Effector memory CD4-positive, alpha-beta T cell (primary cell): ENCODE results near the gene PCLAF.
"Not testable (repeated sequence)": the region's sequence is repeated elsewhere in the genome, so short reads cannot be mapped to it uniquely, and the experiment has no call there.

Source experiments
- DNase-seq, 3 donors: peaks; one replicate each; pipeline ENCODE4 v3.0.0-alpha.2; 2020
- H3K27ac ChIP-seq: 2 replicates; pipeline ENCODE4 v1.7.0; 2013; ENCODE audit warnings: mild to moderate bottlenecking, low read length, moderate library complexity; ENCODE audit not compliant: insufficient read depth, poor library complexity, severe bottlenecking
- H3K27me3 ChIP-seq: replicated peaks from 2 replicates; pipeline ENCODE4 v1.7.0; 2013; ENCODE audit warnings: mild to moderate bottlenecking, low read length; ENCODE audit not compliant: insufficient read depth, control insufficient read depth, poor library complexity, severe bottlenecking
- H3K36me3 ChIP-seq: 2 replicates; pipeline ENCODE4 v1.7.0; 2013; ENCODE audit warnings: mild to moderate bottlenecking, low read length, moderate library complexity; ENCODE audit not compliant: control insufficient read depth, insufficient read depth
- H3K4me1 ChIP-seq: 2 replicates; pipeline ENCODE4 v1.7.0; 2013; ENCODE audit warnings: low read length, mild to moderate bottlenecking; ENCODE audit not compliant: control insufficient read depth, insufficient read depth, poor library complexity, severe bottlenecking
- H3K4me3 ChIP-seq: 2 replicates; pipeline ENCODE4 v1.7.0; 2013; ENCODE audit warnings: low read length, low read depth, mild to moderate bottlenecking; ENCODE audit not compliant: insufficient read depth, poor library complexity, severe bottlenecking
- H3K9me3 ChIP-seq: 2 replicates; pipeline ENCODE4 v1.7.0; 2013; ENCODE audit warnings: mild to moderate bottlenecking, low read length, moderate library complexity; ENCODE audit not compliant: control insufficient read depth

The PCLAF gene

DNA sequence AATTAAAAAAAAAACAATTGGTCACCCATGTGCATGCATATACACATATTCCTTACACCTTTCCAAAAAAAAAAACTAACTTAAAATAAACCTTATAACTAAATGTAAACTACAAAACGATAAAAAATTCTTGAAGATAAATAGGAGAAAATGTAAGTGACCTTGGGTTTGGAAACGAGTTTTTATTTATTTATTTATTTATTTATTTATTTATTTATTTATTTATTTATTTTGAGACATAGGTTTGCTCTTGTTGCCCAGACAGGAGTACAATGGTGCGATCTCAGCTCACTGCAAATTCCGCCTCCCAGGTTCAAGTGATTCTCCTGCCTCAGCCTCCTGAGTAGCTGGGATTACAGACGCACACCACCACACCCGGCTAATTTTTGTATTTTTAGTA is 35.0 kb downstream of the PCLAF start:
- not testable (repeated sequence) for H3K9me3 ChIP-seq, H3K27me3 ChIP-seq, DNase-seq, H3K4me3 ChIP-seq, H3K4me1 ChIP-seq, H3K27ac ChIP-seq, H3K36me3 ChIP-seq

DNA sequence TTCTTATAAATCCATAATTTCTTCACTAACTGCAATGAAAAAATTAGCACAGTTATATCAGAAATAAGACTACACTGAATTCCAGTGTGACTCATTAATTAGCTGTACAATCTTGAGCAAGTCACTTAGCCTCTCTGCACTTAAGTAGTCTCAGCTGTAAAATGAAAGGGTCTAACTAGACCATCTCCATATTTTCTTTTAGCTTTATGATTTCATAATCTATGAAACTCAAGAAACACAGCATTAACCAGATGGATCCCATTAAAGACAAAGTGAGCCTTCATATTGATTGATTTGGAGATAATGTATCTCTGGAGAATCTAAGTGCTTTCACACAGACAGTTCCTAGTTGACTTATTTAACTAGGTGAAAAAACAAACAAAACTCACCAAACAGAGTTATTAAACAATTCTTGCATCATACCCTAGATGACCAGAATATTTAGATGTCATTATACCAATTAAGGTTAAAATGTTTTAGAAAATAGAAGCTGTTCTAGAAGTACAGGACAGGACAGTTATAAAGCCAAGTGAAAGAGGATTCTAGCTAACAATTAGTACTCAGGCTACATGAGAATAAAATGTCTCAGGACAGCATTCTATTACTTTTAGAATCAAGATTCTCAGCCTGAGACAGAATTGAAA is 36.5 kb downstream of the PCLAF start:
- Histone ChIP-seq H3K9me3 (no peaks in the 10 kb centered on the region), H3K4me3 (no peak overlapping the region), H3K4me1 (no peaks in the 10 kb centered on the region), H3K27me3 (no peaks in the 10 kb centered on the region), H3K27ac (no peak overlapping the region), H3K36me3 (peaks cover 10% of the 10 kb centered on the region)
- DNase-seq = no peak

DNA sequence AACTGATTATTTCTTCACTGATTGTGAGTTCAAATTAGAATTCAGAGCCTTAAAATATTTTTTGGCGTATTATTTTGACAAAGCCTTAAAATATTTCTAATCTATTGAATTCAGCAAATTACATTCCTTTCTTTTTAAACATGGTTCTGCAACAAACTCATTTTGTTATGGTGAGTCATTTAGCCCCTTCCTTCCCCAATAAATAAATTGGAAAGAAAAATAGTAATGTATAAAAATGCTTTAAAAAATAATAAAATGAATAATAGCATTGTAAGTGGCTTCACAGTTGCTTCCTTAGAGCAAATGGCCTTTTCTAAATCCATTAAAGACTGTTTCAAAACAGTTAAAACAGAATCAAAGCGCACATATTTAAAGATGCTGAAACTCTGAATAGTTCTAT is 37.4 kb downstream of the PCLAF start:
- H3K4me1 ChIP-seq = no peaks in the 10 kb centered on the region
- H3K27me3 ChIP-seq = no peaks in the 10 kb centered on the region
- no peak for DNase-seq

DNA sequence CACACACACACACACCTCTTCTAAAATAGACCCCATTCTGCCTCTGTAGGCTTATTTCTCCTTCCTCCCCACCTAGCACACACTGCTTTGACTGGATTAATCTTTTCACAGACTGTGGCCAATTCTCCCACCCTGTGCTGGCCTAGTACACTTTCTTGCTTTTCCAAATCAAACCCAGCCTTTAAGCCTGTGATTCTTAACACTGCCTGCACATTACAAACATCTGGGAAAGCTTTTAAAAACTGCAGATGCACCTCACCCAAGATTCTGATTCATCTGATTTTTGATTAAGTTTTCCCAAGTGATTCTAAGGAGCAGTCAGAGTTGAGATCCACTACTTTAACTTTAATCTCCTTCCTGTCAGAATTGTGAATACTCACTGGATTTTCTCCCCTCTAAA is 38.0 kb downstream of the PCLAF start:
- Histone ChIP-seq H3K9me3 (no peaks in the 10 kb centered on the region), H3K27me3 (no peaks in the 10 kb centered on the region), H3K4me3 (no peak overlapping the region), H3K36me3 (peaks cover 10% of the 10 kb centered on the region), H3K27ac (no peak overlapping the region), H3K4me1 (no peaks in the 10 kb centered on the region)
- DNase-seq = no peak

More for the DNA sequence above, 37.4 kb downstream of the PCLAF start:
- Histone ChIP-seq H3K27ac (no peak overlapping the region), H3K4me3 (no peak overlapping the region), H3K36me3 (peaks cover 10% of the 10 kb centered on the region), H3K9me3 (no peaks in the 10 kb centered on the region)

DNA sequence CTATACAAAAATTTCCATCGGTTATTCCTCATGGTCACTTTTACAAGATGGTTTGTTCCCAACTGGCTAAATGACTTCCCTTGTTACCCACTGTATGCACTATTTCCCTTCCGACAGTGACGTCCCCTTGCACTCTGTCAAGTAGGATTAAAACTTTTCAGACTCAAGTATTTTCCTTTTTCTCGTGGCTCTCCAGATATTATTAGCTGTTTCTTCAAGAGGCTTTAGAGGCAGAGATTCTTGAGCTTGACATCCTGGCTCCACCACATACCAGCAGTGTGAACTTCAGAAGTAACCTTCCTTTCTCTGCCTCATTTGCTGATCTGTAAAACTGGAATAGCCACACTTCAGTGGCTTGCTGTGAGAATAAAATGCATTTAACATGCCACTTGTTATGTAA is 39.3 kb downstream of the PCLAF start:
- H3K27me3 ChIP-seq = no peaks in the 10 kb centered on the region
- H3K36me3 ChIP-seq = peaks cover 10% of the 10 kb centered on the region
- H3K9me3 ChIP-seq = no peaks in the 10 kb centered on the region
- H3K27ac ChIP-seq = no peak overlapping the region
- no peaks in the 10 kb centered on the region for H3K4me1 ChIP-seq
- H3K4me3 ChIP-seq = no peak overlapping the region
- DNase-seq = no peak

DNA sequence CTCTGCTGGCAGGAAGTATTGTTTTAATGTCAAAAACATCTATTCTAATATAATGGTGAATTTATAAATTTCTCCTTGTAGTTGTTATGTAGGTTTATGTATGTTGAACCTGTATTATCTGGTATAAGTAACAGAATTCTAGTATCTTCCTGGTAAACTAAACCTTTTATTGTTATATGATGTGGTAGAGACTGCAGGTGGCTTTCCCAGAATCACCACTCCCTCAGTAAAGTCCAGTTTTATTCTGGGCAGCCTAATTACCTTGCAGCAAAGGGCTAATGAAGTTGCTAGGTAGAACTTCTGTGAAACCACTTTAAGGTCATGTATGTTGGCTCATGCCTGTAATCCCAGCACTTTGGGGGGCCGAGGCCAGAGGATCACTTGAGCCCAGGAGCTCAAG is 40.9 kb downstream of the PCLAF start:
- Histone ChIP-seq H3K4me1 (no peaks in the 10 kb centered on the region), H3K4me3 (no peak overlapping the region), H3K27ac (no peak overlapping the region), H3K9me3 (no peaks in the 10 kb centered on the region), H3K36me3 (peaks cover 10% of the 10 kb centered on the region), H3K27me3 (no peaks in the 10 kb centered on the region)
- DNase-seq = no peak

DNA sequence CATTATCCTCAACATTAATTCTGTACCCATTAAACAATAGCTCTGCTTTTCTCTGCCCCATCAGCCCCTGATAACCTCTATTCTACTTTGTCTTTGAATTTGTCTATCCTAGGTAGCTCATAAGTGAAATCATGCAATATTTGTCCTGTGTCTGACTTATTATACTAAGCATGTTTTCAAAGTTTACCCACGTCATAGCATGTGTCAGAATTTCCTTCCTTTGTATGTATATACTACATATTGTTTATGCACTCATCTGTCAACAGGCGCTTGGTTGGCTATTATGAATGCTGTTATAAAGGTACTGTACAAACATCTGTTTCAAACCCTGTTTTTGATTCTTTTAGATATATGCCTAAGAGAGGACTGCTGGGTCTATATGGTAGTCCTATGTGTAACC is 43.5 kb downstream of the PCLAF start:
- no peak for DNase-seq
- H3K4me3 ChIP-seq = no peak overlapping the region
- H3K4me1 ChIP-seq = no peaks in the 10 kb centered on the region
- no peaks in the 10 kb centered on the region for H3K27me3 ChIP-seq
- peaks cover 9% of the 10 kb centered on the region for H3K36me3 ChIP-seq
- H3K9me3 ChIP-seq = no peaks in the 10 kb centered on the region
- no peak overlapping the region for H3K27ac ChIP-seq

DNA sequence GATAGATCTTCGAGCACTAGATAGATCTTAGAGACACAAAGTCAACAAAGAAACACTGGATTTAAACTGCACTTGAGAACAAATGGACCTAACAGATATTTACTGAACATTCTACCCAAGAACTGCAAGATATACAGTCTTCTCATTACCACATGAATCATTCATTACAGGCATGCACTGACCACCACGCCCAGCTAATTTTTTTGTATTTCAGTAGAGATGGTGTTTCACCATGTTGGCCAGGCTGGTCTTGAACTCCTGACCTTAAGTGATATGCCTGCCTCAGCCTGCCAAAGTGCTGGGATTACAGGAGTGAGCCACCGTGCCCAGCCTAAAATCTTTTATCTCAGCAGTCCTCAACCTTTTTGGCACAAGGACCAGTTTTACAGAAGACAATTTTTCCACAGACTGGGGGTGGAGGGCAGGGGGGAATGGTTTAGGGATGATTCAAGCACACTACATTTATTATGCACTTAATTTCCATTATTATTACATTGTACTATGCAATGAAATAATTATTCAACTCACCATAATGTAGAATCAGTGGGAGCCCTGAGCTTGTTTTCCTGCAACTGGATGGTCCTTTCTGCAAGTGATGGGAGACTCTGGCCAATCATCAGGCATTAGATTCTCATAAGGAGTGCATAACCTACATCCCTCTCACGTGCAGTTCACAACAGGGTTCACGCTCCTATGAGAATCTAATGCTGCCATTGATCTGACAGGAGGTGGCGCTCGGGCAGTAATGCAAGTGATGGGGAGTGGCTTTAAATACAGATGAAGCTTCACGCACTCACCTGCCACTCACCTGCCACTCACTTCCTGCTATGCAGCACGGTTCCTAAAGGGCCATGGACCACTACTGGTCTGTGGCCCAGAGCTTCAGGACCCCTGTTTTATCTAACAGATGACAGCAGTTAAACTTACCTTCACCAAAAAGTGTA is 47.0 kb downstream of the PCLAF start:
- no peak overlapping the region for H3K27ac ChIP-seq
- no peak overlapping the region for H3K4me3 ChIP-seq
- H3K4me1 ChIP-seq = no peaks in the 10 kb centered on the region
- H3K36me3 ChIP-seq = no peaks in the 10 kb centered on the region
- H3K27me3 ChIP-seq = no peaks in the 10 kb centered on the region
- no peaks in the 10 kb centered on the region for H3K9me3 ChIP-seq
- peak in 2 of 3 donors; percentile 17 to 24 for DNase-seq

DNA sequence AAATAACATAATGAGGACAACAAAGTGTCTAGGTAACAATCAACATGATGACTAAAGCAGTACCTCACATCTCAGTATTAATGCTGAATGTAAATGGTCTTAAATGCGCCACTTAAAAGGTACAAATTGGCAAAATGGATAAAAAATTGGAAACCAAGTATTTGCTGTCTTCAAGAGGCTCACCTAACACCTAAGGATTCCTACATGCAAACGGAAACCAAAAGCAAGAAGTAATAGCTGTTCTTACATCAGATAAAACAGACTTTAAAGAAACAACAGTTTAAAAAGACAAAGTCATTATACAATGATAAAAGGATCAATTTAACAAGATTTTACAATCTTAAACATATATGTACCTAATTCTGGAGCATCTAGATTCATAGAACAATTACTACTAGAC is 47.7 kb downstream of the PCLAF start:
- H3K27me3 ChIP-seq = no peaks in the 10 kb centered on the region
- no peak overlapping the region for H3K27ac ChIP-seq
- no peaks in the 10 kb centered on the region for H3K4me1 ChIP-seq
- H3K9me3 ChIP-seq = no peaks in the 10 kb centered on the region
- H3K36me3 ChIP-seq = no peaks in the 10 kb centered on the region
- H3K4me3 ChIP-seq = no peak overlapping the region
- DNase-seq = no peak

DNA sequence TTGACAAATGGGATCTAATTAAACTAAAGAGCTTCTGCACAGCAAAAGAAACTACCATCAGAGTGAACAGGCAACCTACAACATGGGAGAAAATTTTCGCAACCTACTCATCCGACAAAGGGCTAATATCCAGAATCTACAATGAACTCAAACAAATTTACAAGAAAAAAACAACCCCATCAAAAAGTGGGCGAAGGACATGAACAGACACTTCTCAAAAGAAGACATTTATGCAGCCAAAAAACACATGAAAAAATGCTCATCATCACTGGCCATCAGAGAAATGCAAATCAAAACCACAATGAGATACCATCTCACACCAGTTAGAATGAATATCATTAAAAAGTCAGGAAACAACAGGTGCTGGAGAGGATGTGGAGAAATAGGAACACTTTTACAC is 49.6 kb downstream of the PCLAF start:
- H3K4me1 ChIP-seq, H3K27ac ChIP-seq, DNase-seq, H3K36me3 ChIP-seq, H3K4me3 ChIP-seq, H3K27me3 ChIP-seq, H3K9me3 ChIP-seq: not testable (repeated sequence)
